Activated T-helper 1 cell treated with anti-CD3 and anti-CD28 coated beads, Interleukin-12 subunit alpha, Interleukin-12 subunit beta, Interleukin-2, Interleukin-4 antibody, amounts not matched to agents 30 ng/mL and 10 ng/mL and 1 ng/mL, durations not matched to agents 14 hours and 24 hours and 36 hours (primary cell): ENCODE measurements around the gene WNT1. TPM values are rescaled to one million over a fixed set of nuclear protein-coding genes. Genes with fewer than 3 reads are reported as not detected.

Experiments used
- DNase-seq: peaks from one replicate; pipeline ENCODE4 v3.0.0; 2021; ENCODE audit warnings: low spot score
- H3K27ac Mint-ChIP-seq: one replicate; pipeline ENCODE4 v1.8.0; 2021; ENCODE audit warnings: mild to moderate bottlenecking, mixed read lengths
- H3K27me3 Mint-ChIP-seq: one replicate; pipeline ENCODE4 v1.8.0; 2022; ENCODE audit warnings: mild to moderate bottlenecking, moderate library complexity, mixed read lengths; ENCODE audit not compliant: insufficient read depth
- H3K36me3 Mint-ChIP-seq: one replicate; pipeline ENCODE4 v1.8.0; 2021; ENCODE audit warnings: low read depth, mixed read lengths
- H3K4me1 Mint-ChIP-seq: one replicate; pipeline ENCODE4 v1.8.0; 2021; ENCODE audit warnings: low read depth, mixed read lengths
- H3K4me3 Mint-ChIP-seq: one replicate; pipeline ENCODE4 v1.8.0; 2021; ENCODE audit warnings: mild to moderate bottlenecking, moderate library complexity, mixed read lengths
- H3K9me3 Mint-ChIP-seq: one replicate; pipeline ENCODE4 v1.8.0; 2021; ENCODE audit warnings: mixed read lengths
- intact Hi-C: fragments of 100-400 bp; cut with micrococcal nuclease; formaldehyde crosslinking; loops from one replicate; pipeline ENCODE4 v1.15.1; 2024
- total RNA-seq: library from RNA; stranded (reverse); gene quantifications from 2 replicates; pipeline ENCODE4 v1.2.3, GENCODE V29; 2022

Gene WNT1
- 0.21 and 0.24 TPM in 2 replicates for total RNA-seq

DNA sequence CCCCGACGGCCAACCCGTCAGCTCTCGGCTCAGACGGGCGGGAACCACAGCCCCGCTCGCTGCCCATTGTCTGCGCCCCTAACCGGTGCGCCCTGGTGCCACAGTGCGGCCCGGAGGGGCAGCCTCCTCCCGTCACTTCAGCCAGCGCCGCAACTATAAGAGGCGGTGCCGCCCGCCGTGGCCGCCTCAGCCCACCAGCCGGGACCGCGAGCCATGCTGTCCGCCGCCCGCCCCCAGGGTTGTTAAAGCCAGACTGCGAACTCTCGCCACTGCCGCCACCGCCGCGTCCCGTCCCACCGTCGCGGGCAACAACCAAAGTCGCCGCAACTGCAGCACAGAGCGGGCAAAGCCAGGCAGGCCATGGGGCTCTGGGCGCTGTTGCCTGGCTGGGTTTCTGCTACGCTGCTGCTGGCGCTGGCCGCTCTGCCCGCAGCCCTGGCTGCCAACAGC is at the start of gene WNT1:
WNT1 (plus strand) TSS at position 32 of the 450 bp plus-strand sequence; CDS start at position 361, 329 bp downstream.
- no peak for DNase-seq
- intact Hi-C loops = loop anchor here (5.0 kb wide), 2 partner anchors 76 to 976 kb away; partner anchors contain the start of gene COL2A1
- Mint-ChIP-seq H3K27me3 (peaks cover 80% of the 10 kb centered on the region), H3K9me3 (no peaks in the 10 kb centered on the region), H3K36me3 (no peaks in the 10 kb centered on the region), H3K4me1 (peaks cover 58% of the 10 kb centered on the region), H3K27ac (peak within 1 kb of the TSS; percentile 73), H3K4me3 (peak within 1 kb of the TSS; percentile 72)

DNA sequence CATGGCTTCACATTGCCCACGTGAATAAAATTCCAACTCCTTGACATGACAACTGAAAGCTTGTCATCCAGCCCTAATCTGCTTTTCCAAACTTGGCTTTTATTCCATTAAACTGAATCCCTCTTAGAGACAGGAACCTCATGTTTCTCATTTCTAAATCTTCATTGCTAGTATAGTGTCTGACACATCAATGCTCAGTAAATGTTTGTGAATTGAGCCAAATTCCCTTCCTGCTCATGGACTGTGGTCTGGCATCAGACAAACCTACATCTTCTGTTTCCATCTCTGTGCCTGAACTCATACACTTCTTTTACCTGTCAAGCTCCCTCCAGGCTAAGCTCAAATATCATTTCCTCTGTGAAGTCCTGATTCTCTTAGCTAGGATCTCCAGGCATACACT is 48.6 kb upstream of the WNT1 start:
- no peak overlapping the region for H3K4me3 Mint-ChIP-seq
- DNase-seq = no peak
- H3K36me3 Mint-ChIP-seq = peaks cover 24% of the 10 kb centered on the region
- no peaks in the 10 kb centered on the region for H3K9me3 Mint-ChIP-seq
- H3K4me1 Mint-ChIP-seq = peaks cover 41% of the 10 kb centered on the region
- H3K27ac Mint-ChIP-seq = no peak overlapping the region
- H3K27me3 Mint-ChIP-seq = no peaks in the 10 kb centered on the region
- intact Hi-C loops = no loop called here

GRCh38 chr12:48930475-48930874 is 47.6 kb upstream of the WNT1 start:
- Mint-ChIP-seq H3K27me3 (no peaks in the 10 kb centered on the region), H3K4me3 (no peak overlapping the region), H3K27ac (no peak overlapping the region), H3K4me1 (peaks cover 39% of the 10 kb centered on the region), H3K9me3 (no peaks in the 10 kb centered on the region), H3K36me3 (peaks cover 26% of the 10 kb centered on the region)
- DNase-seq = no peak
- intact Hi-C loops = no loop called here

DNA sequence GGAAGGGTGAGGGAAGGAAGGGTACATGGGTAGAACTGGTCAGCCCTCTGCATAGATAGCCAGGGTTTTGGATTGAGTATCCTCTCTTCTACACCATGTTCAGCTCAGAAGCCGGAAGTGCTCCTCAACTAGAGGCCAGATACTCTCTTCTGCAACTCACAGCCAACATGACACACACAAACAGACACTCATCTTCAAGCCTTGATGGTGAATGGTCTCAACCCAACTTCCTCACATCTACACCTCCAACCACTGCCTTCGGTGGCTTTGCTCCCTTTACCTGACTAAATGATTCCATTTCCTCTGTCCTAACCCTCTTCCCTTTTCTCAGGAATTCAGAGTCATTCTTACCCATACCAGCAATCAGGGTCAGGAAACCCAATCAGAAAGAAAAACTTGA is 45.2 kb upstream of the WNT1 start:
- no peaks in the 10 kb centered on the region for H3K27me3 Mint-ChIP-seq
- H3K27ac Mint-ChIP-seq = peak overlapping the region; percentile 21
- peaks cover 31% of the 10 kb centered on the region for H3K36me3 Mint-ChIP-seq
- intact Hi-C loops = no loop called here
- H3K4me3 Mint-ChIP-seq = peak overlapping the region; percentile 6
- no peaks in the 10 kb centered on the region for H3K9me3 Mint-ChIP-seq
- H3K4me1 Mint-ChIP-seq = peaks cover 33% of the 10 kb centered on the region
- no peak for DNase-seq

GRCh38 chr12:48933664-48934311 is 44.3 kb upstream of the WNT1 start:
- peak overlapping the region; percentile 74 for H3K27ac Mint-ChIP-seq

GRCh38 chr12:48934312-48934706 is 43.8 kb upstream of the WNT1 start:
- Mint-ChIP-seq H3K36me3 (peaks cover 39% of the 10 kb centered on the region), H3K4me1 (peaks cover 33% of the 10 kb centered on the region), H3K27me3 (no peaks in the 10 kb centered on the region), H3K27ac (peak overlapping the region; percentile 74), H3K4me3 (peak overlapping the region; percentile 51), H3K9me3 (no peaks in the 10 kb centered on the region)
- no peak for DNase-seq
- intact Hi-C loops = loop anchor here (2.0 kb wide), 2 partner anchors 46 to 54 kb away; no protein-coding TSS in a partner anchor

More at GRCh38 chr12:48933664-48934311, 44.3 kb upstream of the WNT1 start:
- peaks cover 35% of the 10 kb centered on the region for H3K36me3 Mint-ChIP-seq
- peak overlapping the region; percentile 51 for H3K4me3 Mint-ChIP-seq
- intact Hi-C loops = loop anchor here (2.0 kb wide), 2 partner anchors 47 to 55 kb away; no protein-coding TSS in a partner anchor
- peaks cover 33% of the 10 kb centered on the region for H3K4me1 Mint-ChIP-seq
- peak; percentile 19 for DNase-seq
- H3K9me3 Mint-ChIP-seq = no peaks in the 10 kb centered on the region
- H3K27me3 Mint-ChIP-seq = no peaks in the 10 kb centered on the region

GRCh38 chr12:48936379-48936979 is 41.6 kb upstream of the WNT1 start:
- intact Hi-C loops = loop anchor here (1.0 to 2.0 kb wide), 4 partner anchors 11 to 83 kb away; partner anchors contain the start of gene FKBP11
- H3K27ac Mint-ChIP-seq = no peak overlapping the region

DNA sequence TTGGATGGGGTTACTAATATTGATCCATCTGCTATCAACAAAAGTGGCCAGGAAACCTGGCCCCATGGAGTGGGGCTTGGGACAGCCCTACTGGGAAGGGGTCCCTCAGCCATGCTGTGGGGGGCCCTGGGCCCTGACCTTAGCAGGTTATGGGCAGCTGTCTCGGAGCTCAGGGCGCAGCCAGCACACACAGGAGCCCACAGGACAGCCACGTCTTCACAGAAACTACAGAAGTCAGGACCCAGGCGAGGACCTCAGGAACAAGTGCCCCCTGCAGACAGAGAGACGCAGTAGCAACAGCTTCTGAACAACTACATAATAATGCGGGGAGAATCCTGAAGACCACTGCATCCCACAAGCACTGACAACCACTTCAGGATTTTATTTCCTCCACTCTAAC is 41.0 kb upstream of the WNT1 start:
- no peak overlapping the region for H3K27ac Mint-ChIP-seq
- no peaks in the 10 kb centered on the region for H3K27me3 Mint-ChIP-seq
- H3K9me3 Mint-ChIP-seq = no peaks in the 10 kb centered on the region
- no peak overlapping the region for H3K4me3 Mint-ChIP-seq
- peaks cover 43% of the 10 kb centered on the region for H3K36me3 Mint-ChIP-seq
- H3K4me1 Mint-ChIP-seq = peaks cover 41% of the 10 kb centered on the region
- DNase-seq = no peak
- intact Hi-C loops = loop anchor here (2.0 kb wide), 1 partner anchor 18 kb away; no protein-coding TSS in a partner anchor

More at GRCh38 chr12:48936379-48936979, 41.6 kb upstream of the WNT1 start:
- DNase-seq = peak; percentile 63
- Mint-ChIP-seq H3K4me1 (peaks cover 41% of the 10 kb centered on the region), H3K27me3 (no peaks in the 10 kb centered on the region), H3K4me3 (no peak overlapping the region), H3K9me3 (no peaks in the 10 kb centered on the region), H3K36me3 (peaks cover 43% of the 10 kb centered on the region)

GRCh38 chr12:48938805-48939204 is 39.3 kb upstream of the WNT1 start:
- peaks cover 26% of the 10 kb centered on the region for H3K4me1 Mint-ChIP-seq
- H3K9me3 Mint-ChIP-seq = no peaks in the 10 kb centered on the region
- H3K27ac Mint-ChIP-seq = no peak overlapping the region
- DNase-seq = no peak
- H3K4me3 Mint-ChIP-seq = no peak overlapping the region
- H3K36me3 Mint-ChIP-seq = peaks cover 35% of the 10 kb centered on the region
- intact Hi-C loops = no loop called here
- H3K27me3 Mint-ChIP-seq = no peaks in the 10 kb centered on the region

- Mint-ChIP-seq H3K27me3 (no peaks in the 10 kb centered on the region), H3K9me3 (no peaks in the 10 kb centered on the region), H3K36me3 (peaks cover 32% of the 10 kb centered on the region), H3K4me1 (peaks cover 18% of the 10 kb centered on the region), H3K4me3 (no peak overlapping the region), H3K27ac (no peak overlapping the region)
- intact Hi-C loops = no loop called here
- no peak for DNase-seq
Measured at GRCh38 chr12:48940181-48940580, 37.9 kb upstream of the WNT1 start.

DNA sequence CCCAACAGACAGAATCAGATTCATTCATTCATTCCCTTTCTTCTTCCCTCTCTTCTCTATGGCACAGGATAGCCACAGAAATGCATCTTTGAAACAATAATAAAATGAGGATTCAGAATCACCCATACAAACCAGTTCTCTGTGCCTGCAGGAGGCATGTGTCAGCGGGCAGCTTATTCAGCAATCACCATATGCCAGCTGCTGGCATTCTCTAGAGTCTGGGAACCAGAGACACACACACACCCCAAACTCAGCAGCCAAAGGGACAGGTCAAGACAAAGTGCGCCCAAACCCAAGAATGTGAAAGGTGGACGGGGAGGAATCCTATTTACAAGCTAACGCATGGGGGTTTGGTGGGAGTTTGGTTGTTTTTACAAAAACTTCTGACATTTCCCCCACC is 34.9 kb upstream of the WNT1 start:
- intact Hi-C loops = no loop called here
- Mint-ChIP-seq H3K4me3 (no peak overlapping the region), H3K27ac (no peak overlapping the region), H3K36me3 (peaks cover 29% of the 10 kb centered on the region), H3K4me1 (peaks cover 8% of the 10 kb centered on the region), H3K27me3 (no peaks in the 10 kb centered on the region), H3K9me3 (no peaks in the 10 kb centered on the region)
- no peak for DNase-seq

DNA sequence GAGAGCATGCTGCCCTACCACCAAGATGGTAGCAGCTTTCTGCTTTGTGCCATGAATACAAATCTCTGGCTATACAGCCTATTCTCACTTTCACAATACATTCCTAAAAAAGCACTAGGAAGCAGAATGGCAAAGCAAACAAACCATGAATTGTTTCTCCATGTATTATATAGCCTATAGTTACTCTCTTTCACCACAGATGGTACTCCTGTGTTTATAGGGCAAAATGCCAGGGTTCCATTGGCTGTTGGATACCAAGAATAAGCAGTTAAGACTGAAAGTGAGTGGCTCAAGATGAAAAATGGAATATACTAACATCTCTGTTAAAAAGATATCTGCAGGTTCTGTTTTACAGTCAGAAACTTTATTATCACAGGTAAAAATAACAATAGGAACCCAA is 31.9 kb upstream of the WNT1 start:
- Mint-ChIP-seq H3K36me3 (peaks cover 15% of the 10 kb centered on the region), H3K27me3 (no peaks in the 10 kb centered on the region), H3K27ac (no peak overlapping the region), H3K4me3 (no peak overlapping the region), H3K4me1 (peaks cover 7% of the 10 kb centered on the region), H3K9me3 (no peaks in the 10 kb centered on the region)
- intact Hi-C loops = no loop called here
- DNase-seq = no peak

DNA sequence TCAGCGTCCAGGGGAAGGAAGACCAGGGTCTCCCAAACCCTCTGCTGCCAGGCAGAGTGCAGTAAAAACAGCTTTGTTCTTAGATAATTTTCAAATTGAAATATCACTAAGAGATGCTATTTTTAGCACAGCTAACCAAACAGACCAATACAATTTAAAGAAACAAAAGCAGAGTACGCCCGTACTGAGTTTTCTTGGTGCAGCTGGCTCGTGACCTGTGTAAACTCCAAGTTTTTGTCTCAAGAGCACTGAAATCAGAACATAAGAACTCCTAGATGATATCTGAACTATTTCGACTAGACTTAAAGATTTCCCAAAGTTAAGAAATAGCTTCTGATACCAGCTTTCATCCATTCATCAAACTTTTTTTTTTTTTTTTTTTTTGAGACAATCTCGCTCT is 31.2 kb upstream of the WNT1 start:
- no peaks in the 10 kb centered on the region for H3K9me3 Mint-ChIP-seq
- intact Hi-C loops = no loop called here
- peaks cover 7% of the 10 kb centered on the region for H3K4me1 Mint-ChIP-seq
- no peaks in the 10 kb centered on the region for H3K27me3 Mint-ChIP-seq
- no peak overlapping the region for H3K4me3 Mint-ChIP-seq
- peaks cover 13% of the 10 kb centered on the region for H3K36me3 Mint-ChIP-seq
- H3K27ac Mint-ChIP-seq = no peak overlapping the region
- DNase-seq = no peak
